Activated naive CD4-positive, alpha-beta T cell treated with anti-CD3 and anti-CD28 coated beads, Interleukin-2, amount 50 U/mL, for 72 hours (primary cell): ENCODE results near the gene SYT17. TPM values are rescaled to one million over a fixed set of nuclear protein-coding genes. Genes with fewer than 3 reads are reported as not detected.

ENCODE experiments used
- ATAC-seq, 2 donors: fragments of 150-1000 bp; cut with Tn5 transposase; 2 replicates each; pipeline ENCODE4 v1.10.0; 2021; ENCODE audit warnings: mild to moderate bottlenecking in 2 of 2, moderate library complexity in 2 of 2
- DNase-seq, 2 donors: peaks; one replicate each; pipeline ENCODE4 v3.0.0; 2021 to 2022; ENCODE audit warnings: low spot score in 2 of 2
- H3K27ac Mint-ChIP-seq, 2 donors: one replicate each; pipeline ENCODE4 v1.8.0; 2022; ENCODE audit warnings: mild to moderate bottlenecking in 2 of 2, mixed read lengths in 2 of 2
- H3K36me3 Mint-ChIP-seq, 2 donors: one replicate each; pipeline ENCODE4 v1.8.0; 2022; ENCODE audit warnings: mixed read lengths in 2 of 2
- H3K9me3 Mint-ChIP-seq, 2 donors: one replicate each; pipeline ENCODE4 v1.8.0; 2022; ENCODE audit warnings: mixed read lengths in 2 of 2
- total RNA-seq, 2 donors: library from RNA; stranded (reverse); gene quantifications; one replicate each; pipeline ENCODE4 v1.2.3, GENCODE V29; 2022

Gene SYT17
- total RNA-seq, 2 donors from 2014 or later: not detected

DNA sequence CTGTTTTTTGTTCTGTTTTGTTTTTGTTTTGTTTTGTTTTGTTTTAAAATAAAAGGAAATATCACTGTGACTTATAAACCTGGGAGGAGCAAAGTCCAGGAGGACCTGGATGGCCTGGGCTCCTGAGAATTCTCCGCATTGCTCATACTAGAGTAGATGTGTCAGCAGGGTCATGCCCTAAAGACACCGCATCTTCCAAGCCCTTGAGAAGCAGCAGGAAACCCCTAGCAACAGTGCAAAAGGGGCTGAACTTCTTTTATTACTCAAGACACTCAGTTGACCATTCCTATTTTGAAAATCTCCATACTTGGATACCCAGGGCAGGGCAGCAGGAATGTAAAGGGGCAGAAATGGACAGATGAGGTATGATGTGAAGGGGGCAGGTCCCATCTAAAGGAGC is 51.8 kb downstream of the SYT17 start:
- Mint-ChIP-seq H3K27ac (no peak overlapping the region), H3K9me3 (peaks cover 16 to 18% of the 10 kb centered on the region in 2 donors), H3K36me3 (no peaks in the 10 kb centered on the region)
- no peak for DNase-seq
- ATAC-seq: no peak

DNA sequence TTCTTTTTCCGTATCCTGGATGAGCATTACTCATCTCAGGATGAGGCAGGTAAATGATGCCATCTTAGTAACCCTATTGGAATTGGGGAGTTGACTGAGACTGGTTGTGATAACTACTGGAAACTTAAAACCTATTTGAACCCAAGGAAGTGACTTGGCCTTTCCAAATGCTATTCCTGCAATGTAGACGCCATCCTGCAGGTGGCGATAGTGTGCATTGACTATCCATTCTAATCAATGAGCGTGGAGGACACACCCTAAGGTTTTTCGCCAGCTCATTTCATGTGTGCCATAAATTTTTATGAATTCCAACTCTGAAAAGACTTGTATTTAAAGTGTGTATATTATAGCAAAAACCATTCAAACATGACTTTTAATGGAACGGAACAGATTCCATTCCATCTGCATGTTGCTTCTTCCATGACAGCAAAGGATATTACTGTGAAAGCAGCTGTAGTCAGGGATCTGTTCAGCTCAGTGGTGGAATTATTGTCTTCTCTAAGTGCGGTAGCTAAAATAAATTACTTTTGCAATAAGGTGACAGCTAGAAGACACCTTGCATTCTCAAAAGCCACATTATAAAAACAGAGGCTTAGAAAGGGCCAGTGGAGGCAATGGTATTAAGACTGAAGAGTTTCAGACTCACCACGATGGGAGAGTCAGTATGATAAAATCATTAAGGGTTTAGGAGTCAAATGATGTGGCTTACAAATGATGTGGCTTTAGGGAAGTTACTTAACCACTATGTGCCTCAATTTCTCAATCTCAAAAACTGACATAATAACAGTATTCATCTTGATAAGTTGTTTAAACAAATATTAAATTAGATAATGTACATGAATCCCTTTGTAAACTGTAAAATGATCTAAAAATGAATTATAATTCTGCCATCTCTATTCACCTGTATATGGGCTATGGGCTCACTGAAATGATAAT is 55.5 kb downstream of the SYT17 start:
- H3K27ac Mint-ChIP-seq: no peak overlapping the region
- ATAC-seq (no peak), DNase-seq (peak in 1 of 2 donors; percentile 60)
- peaks cover 5 to 13% of the 10 kb centered on the region in 2 donors for H3K9me3 Mint-ChIP-seq
- no peaks in the 10 kb centered on the region for H3K36me3 Mint-ChIP-seq

DNA sequence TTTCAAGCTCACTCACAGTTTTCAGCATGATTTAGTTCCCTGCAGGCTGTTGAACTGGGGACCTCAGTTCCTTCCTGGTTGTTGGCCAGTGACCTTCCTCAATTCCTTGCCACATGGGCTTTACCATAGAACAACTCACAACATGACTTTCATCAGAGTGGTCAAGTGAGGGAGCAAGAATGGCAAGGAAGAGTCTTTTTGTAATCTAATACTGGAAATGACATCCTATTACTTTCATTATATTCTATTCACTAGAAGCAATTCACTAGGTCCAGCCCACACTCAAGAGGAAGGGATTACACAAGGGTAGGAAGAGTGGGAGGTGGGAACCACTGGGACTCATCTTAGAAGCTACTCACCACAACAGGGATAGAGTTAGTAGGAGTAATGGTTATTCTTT is 57.6 kb downstream of the SYT17 start:
- DNase-seq (no peak), ATAC-seq (no peak)
- Mint-ChIP-seq H3K36me3 (no peaks in the 10 kb centered on the region), H3K27ac (no peak overlapping the region), H3K9me3 (peaks cover 5 to 6% of the 10 kb centered on the region in 2 donors)

DNA sequence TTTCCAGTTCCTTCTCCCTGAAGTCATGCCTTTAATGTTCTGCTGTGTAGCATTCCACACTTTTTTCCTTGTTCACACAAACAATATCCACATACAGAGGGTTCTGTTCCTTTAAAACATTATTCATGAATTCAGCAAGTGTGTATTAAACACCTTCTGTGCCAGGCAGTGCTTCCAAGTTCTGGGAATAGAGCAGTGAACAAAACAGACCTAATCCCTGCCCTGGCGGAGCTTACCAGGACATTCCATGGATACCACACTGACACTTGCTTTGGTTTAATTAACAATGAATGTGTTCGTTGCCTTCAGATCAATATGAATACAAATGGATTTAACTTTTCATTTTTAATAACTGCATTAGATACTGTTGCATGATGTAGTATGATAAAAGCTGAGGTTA is 59.6 kb downstream of the SYT17 start:
- H3K9me3 Mint-ChIP-seq: peaks cover 5 to 6% of the 10 kb centered on the region in 2 donors

DNA sequence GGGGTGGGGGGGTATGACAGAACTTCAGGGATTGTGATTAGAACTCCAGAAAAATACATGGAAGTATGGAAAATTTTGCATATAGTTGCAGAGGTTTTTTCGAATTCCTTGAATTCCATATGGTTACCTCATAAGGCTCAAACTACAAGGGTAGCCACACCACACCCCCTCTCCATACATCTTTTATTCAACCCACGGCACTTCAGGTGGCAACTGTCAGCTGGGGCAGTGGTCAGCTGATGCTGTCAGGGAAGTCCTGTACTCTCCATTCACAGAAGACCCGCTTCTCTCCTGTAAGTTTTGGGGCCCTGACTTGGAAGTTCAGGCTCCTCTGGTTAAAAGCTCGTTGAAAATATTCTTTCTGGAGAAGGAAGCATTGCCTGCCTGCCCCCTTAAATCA is 60.0 kb downstream of the SYT17 start:
- Mint-ChIP-seq H3K9me3 (peaks cover 5 to 6% of the 10 kb centered on the region in 2 donors), H3K36me3 (no peaks in the 10 kb centered on the region), H3K27ac (no peak overlapping the region)
- DNase-seq (no peak), ATAC-seq (no peak)

More for the DNA sequence above, 59.6 kb downstream of the SYT17 start:
- no peak for DNase-seq
- H3K36me3 Mint-ChIP-seq: no peaks in the 10 kb centered on the region
- ATAC-seq: no peak
- no peak overlapping the region for H3K27ac Mint-ChIP-seq

DNA sequence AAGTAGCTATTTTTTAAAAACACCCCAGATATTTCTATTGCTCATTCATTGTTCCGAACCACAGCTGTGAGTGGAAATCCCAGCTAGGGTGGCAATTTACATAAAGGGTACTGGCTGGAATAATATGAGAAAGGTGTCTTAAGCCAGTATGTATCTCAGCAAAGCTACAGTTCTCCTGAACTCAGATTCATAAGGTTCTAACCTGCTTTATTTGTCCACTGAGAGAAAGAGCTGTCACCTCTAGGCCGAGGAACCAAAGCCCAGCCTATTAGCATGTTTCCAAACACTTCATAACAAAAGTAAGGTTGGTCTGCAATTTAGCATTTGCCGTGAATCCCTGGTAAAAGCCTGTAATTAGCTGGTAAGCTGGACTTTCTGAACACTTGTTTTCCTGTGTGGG is 60.5 kb downstream of the SYT17 start:
- no peak for DNase-seq
- no peaks in the 10 kb centered on the region for H3K36me3 Mint-ChIP-seq
- no peak overlapping the region for H3K27ac Mint-ChIP-seq
- no peak for ATAC-seq
- peaks cover 5 to 6% of the 10 kb centered on the region in 2 donors for H3K9me3 Mint-ChIP-seq

DNA sequence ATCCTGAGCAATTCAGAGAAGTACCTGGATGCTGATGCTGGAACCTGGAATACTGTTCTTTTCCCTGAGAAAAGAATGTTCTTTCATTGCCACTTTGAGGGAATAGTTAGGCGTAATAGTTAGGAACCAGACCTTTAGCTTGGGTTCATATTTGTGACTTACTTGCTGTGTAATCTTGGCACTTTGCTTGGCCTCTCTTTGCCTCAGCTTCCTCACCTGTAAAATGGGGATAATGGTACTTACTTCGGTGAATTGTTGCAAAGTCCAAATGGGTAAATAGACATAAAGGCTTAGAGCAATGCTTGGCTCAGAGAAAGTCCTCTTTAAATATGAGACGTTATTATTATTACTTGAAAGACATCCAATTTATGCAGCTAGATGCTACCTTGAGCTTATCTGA is 62.5 kb downstream of the SYT17 start:
- Mint-ChIP-seq H3K27ac (no peak overlapping the region), H3K36me3 (peaks cover 3 to 8% of the 10 kb centered on the region in 2 donors), H3K9me3 (peaks cover 11 to 13% of the 10 kb centered on the region in 2 donors)
- DNase-seq: no peak
- ATAC-seq: no peak

DNA sequence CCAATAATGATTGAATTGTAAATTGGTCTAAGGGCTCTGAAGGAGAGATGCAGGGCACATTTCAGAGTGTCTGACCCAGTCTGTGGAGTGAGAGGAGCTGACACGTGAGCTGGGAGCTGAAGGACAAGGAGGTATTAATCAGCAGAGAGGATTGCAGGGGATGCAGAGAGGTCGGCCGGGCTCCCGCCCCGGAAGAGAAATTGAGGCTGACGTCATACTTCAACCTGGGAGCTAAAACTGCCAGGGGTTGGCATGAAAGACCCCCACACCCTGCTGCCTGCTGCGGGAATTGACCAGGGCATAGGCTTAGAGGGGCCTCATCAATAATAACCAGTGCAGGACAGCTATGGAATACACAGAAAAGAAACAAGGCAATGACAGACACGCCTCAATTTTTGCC is 63.8 kb downstream of the SYT17 start:
- ATAC-seq: no peak
- H3K36me3 Mint-ChIP-seq: peaks cover 6 to 11% of the 10 kb centered on the region in 2 donors

DNA sequence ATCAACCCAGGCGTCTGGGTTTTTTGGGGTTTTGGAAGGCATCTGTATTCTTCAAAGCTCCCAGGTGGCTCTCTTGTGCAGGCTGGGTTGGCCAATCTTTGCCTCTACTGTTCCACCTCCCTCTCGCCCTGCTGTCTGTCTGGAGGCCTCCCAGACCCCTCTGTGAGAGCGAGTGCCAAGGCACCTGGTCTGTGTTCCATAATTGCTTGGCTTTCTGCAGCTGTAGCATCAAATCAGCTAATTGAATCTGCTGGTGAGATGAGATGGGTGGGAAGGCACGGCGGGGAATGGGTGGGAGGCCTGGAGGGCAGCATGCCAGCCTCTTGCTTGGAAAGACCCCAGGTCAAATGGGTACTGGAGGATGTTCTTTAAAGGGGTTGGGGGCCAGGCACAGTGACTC is 64.9 kb downstream of the SYT17 start:
- Mint-ChIP-seq H3K36me3 (peaks cover 6 to 11% of the 10 kb centered on the region in 2 donors), H3K9me3 (peaks cover 14 to 18% of the 10 kb centered on the region in 2 donors), H3K27ac (no peak overlapping the region)
- ATAC-seq: no peak
- no peak for DNase-seq

More for the DNA sequence above, 63.8 kb downstream of the SYT17 start:
- peaks cover 14 to 16% of the 10 kb centered on the region in 2 donors for H3K9me3 Mint-ChIP-seq
- H3K27ac Mint-ChIP-seq: no peak overlapping the region
- DNase-seq: no peak

DNA sequence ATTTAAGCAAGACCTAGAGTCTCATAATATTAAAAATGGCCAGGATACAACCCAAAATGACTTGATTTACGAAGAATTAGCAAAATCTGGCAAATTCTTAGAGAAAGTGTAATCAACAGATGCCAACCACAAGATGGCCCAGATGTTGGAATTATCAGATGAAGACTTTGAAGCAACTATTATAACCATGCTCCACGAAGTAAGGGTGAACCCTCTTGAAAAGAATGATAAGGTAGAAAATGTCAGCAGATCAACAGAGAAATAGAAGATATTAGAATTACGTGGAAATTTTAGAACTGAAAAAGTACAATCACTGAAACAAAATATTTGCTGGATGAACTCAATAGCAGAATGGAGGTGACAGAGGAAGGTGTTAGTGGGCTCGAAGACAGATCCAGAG is 67.4 kb downstream of the SYT17 start:
- no peak for ATAC-seq
- Mint-ChIP-seq H3K27ac (no peak overlapping the region), H3K36me3 (peaks cover 6 to 11% of the 10 kb centered on the region in 2 donors), H3K9me3 (peaks cover 19 to 21% of the 10 kb centered on the region in 2 donors)
- no peak for DNase-seq

DNA sequence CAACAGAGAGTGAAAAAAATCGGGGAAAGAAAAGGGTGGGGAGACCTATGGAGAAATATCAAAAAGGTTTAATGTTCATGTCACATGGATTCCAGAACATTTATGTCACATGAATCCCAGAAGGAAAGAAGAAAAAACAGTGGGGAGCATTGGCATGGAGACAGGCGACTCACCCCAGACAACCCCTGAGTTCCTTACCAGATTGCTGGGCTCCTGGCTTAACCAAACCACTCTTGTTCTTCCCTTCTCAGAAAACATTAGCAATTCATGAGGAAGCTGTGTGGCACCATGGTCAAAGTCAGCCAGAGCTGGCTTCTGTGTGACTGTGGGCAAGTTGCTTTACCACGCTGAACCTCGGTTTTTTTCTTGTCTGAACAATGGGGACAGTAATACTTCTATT is 67.8 kb downstream of the SYT17 start:
- Mint-ChIP-seq H3K36me3 (peaks cover 6 to 11% of the 10 kb centered on the region in 2 donors), H3K27ac (no peak overlapping the region), H3K9me3 (peaks cover 19 to 21% of the 10 kb centered on the region in 2 donors)
- DNase-seq (no peak), ATAC-seq (no peak)

DNA sequence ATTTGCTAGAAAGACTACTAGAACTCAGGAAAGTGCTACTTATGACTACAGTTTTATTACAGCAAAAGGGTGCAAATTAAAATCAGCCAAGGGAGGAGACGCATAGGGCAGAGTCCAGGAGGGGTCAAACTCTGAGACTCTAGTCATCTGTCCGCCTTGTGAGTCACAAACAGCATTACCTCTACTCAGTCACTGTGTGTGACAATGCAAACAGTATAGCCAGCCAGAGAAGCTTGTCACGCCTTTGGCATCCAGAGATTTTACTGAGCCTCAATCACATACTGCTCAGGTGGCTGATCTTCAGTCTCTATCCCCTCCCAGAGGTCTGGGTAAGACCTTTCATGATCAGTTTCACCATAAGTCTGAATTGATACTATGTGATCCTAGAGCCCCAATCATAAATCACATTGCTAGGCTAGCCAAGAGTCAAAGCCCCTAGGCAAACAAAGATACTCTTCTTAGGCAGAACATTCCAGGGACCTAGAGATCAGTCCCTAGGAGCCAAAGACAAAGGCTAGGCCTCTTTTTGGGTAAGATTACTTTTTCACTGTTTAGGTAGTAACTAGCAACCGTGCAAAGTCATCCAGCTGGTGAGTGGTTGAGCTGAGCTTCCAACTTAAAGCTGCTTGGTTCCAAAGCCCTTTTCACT is 68.6 kb downstream of the SYT17 start:
- no peak overlapping the region for H3K27ac Mint-ChIP-seq
- H3K36me3 Mint-ChIP-seq: peaks cover 6 to 11% of the 10 kb centered on the region in 2 donors
- DNase-seq (no peak), ATAC-seq (no peak)
- H3K9me3 Mint-ChIP-seq: peaks cover 19 to 21% of the 10 kb centered on the region in 2 donors

DNA sequence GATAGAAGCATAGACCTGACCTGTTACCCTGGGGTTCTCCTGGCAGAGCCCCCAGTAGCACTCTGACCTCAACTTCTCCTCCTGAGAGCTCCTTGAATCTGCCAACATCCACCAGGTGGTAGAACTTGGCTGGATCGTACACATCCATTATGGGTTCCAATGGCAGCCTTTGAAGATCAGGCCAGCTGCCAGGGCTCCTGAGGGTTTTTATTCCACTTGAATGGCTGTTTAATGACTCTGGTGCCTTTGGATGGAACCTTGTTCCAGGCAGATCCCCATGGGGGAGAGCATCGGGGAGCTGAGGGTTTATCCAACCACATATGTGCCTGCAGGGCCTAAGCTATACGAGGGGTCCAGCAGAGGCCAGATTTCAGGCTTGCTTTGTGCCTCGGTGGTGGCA is 70.4 kb downstream of the SYT17 start:
- H3K27ac Mint-ChIP-seq: no peak overlapping the region
- H3K36me3 Mint-ChIP-seq: peaks cover 6 to 11% of the 10 kb centered on the region in 2 donors
- ATAC-seq (no peak), DNase-seq (no peak)
- H3K9me3 Mint-ChIP-seq: peaks cover 19 to 21% of the 10 kb centered on the region in 2 donors

DNA sequence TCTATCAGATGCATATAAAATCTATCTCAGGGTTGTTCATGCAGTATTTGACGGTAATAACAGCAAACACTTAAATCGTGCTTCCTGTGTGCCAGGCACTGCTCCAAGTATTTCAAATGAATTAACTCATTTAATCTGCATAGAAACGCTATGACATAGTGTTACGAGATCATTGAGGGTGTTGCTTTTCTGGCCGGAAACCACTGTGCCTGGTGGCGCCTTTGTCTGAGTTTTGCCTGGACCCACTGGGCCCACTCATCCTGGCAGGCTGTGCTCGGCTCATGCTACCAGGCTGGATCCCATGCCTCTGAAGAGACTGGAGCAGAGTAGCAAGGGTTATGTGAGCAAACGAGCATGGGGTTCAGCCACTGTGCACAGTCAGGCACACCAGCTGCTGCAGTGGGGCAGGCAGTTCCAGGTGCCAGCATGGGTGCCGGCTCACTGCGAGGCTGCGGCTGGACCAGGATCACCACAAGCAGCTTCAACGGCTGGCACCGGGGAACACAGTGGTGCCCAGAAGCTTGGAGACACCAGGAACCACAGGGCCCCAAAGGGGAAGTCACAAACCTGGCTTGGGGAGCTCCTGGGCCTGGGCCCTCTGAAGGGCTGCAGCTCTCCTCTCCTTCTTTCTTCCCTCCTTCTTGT is 71.6 kb downstream of the SYT17 start:
- H3K36me3 Mint-ChIP-seq: peaks cover 6 to 11% of the 10 kb centered on the region in 2 donors
- ATAC-seq: no peak
- no peak for DNase-seq
- peaks cover 18 to 21% of the 10 kb centered on the region in 2 donors for H3K9me3 Mint-ChIP-seq
- no peak overlapping the region for H3K27ac Mint-ChIP-seq

DNA sequence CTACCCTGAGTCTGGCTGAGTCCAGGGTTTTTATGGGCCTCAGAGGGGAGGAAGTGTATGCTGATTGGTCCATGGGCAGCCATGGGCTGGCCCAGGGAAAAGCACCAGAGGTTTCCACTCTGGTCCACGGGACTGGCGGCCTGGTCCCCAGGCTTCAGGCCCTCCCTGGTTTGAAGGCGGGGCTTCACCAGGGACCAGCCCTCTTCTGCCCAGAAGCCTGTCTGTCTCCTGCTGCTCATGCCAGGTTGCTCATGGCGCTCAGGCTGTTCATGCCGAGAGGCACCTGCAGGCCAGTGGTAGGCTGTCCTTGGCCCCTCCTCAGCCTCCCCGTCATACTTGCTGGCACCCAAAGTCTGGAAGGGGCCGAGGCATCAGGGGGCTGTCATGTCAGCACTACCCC is 72.5 kb downstream of the SYT17 start:
- Mint-ChIP-seq H3K36me3 (peaks cover 4% of the 10 kb centered on the region in 2 donors), H3K9me3 (peaks cover 11 to 16% of the 10 kb centered on the region in 2 donors), H3K27ac (no peak overlapping the region)
- DNase-seq (no peak), ATAC-seq (no peak)

DNA sequence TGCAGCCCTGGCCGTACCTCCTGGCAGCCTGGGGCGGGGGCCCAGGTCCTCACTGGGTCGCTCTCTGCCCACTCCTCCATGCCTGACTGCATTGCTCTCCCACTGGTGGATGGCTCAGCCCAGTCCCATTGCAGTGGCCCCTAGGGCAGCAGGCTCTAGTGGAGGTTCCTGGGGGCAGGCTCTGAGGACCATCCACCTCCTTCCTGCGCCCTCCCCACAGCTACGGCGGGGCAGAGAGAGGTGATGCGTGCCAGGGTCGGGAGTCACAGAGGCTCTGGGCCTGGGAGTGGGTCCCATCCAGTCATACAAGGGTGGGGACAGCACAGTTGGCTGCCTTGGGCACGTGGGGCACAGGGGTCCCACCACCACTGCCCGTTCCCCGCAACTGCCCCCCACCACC is 73.5 kb downstream of the SYT17 start:
- H3K27ac Mint-ChIP-seq: no peak overlapping the region

DNA sequence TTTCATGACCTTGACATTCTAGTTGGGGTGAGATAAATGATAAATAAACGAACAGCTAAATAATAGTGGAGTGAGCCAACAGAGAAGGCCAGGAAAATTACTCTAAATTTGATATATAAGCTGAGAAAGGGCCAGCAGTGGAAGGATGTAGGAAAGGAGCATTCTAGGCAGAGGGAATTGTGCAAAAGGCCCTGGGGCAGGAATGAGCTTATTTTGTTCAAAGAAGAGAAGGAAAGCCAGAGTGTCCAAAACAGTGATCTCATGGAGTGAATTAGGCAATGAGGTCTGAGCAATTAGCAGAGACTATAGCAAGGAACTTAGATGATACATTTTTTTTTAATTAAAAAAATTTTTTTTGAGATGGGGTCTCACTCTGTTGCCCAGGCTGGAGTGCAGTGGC is 74.1 kb downstream of the SYT17 start:
- Mint-ChIP-seq H3K36me3 (no peaks in the 10 kb centered on the region), H3K9me3 (peaks cover 7 to 12% of the 10 kb centered on the region in 2 donors), H3K27ac (no peak overlapping the region)
- ATAC-seq (no peak), DNase-seq (no peak)

More for the DNA sequence above, 73.5 kb downstream of the SYT17 start:
- ATAC-seq (no peak), DNase-seq (no peak)
- no peaks in the 10 kb centered on the region for H3K36me3 Mint-ChIP-seq
- peaks cover 7 to 12% of the 10 kb centered on the region in 2 donors for H3K9me3 Mint-ChIP-seq
